ENCODE data around the gene NDUFS7.

DNA sequence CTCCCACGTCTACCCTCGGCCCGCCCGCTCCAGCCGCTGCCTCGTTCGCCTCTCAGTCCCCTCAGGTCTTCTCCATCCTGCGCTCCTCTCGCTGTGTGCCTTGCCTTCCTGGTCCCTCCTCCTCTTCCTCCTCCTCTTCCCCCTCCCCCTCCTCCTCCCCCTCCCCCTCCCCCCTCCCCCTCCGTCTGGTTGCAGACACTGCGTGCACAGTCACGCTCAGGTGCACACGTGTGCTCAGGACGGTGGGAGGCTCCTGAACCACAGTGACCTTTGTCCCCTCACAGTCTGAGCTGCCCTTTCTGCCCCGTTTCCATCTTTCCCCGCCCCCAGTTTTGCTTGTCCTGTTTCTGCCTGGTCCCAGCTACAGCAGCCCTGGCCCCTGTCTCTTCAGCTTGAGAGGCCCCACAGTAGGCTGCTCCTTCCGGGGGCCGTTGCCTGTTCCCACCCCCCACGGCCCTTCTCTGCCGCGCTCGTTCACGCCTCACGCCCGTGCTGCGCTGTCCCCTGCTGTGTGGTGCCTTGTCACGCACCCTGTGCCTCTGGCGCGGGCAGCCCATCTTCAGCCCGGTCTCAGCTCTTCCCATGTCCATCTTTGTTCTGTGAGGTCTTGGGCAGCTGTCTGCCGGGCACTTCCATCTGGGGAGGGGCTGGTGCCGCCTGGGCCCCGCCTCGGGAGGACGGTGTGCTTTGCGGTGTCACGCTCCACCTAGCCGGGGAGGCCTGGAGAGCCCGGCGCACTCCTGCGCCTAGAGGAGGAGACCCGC, 40.7 kb downstream of the NDUFS7 start:
- TF ChIP-seq, protein P1, sequence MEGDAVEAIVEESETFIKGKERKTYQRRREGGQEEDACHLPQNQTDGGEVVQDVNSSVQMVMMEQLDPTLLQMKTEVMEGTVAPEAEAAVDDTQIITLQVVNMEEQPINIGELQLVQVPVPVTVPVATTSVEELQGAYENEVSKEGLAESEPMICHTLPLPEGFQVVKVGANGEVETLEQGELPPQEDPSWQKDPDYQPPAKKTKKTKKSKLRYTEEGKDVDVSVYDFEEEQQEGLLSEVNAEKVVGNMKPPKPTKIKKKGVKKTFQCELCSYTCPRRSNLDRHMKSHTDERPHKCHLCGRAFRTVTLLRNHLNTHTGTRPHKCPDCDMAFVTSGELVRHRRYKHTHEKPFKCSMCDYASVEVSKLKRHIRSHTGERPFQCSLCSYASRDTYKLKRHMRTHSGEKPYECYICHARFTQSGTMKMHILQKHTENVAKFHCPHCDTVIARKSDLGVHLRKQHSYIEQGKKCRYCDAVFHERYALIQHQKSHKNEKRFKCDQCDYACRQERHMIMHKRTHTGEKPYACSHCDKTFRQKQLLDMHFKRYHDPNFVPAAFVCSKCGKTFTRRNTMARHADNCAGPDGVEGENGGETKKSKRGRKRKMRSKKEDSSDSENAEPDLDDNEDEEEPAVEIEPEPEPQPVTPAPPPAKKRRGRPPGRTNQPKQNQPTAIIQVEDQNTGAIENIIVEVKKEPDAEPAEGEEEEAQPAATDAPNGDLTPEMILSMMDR (conservative IDR thresholded peaks at IDR 0.05 in 1 of 2, IDR thresholded peaks at IDR 0.05 in 1 of 2; ENCODE audit: extremely low read depth in 1 of 2, insufficient read depth in 1 of 2, low read depth in 1 of 2, low read length in 2 of 2) = no peak
- TF ChIP-seq EZH2 (IDR thresholded peaks at IDR 0.05; ENCODE audit: borderline replicate concordance, low read length) = no peak

All from mammary epithelial cell (primary cell).